GM12874 (cell line): ENCODE results near the gene TRAF3.

Experiments
- CTCF ChIP-seq: IDR thresholded peaks from 2 replicates; pipeline ENCODE4 v1.5.1; 2011; ENCODE audit warnings: low read depth, mild to moderate bottlenecking, control low read depth, low read length, moderate library complexity; ENCODE audit not compliant: insufficient read depth

Gene TRAF3

DNA sequence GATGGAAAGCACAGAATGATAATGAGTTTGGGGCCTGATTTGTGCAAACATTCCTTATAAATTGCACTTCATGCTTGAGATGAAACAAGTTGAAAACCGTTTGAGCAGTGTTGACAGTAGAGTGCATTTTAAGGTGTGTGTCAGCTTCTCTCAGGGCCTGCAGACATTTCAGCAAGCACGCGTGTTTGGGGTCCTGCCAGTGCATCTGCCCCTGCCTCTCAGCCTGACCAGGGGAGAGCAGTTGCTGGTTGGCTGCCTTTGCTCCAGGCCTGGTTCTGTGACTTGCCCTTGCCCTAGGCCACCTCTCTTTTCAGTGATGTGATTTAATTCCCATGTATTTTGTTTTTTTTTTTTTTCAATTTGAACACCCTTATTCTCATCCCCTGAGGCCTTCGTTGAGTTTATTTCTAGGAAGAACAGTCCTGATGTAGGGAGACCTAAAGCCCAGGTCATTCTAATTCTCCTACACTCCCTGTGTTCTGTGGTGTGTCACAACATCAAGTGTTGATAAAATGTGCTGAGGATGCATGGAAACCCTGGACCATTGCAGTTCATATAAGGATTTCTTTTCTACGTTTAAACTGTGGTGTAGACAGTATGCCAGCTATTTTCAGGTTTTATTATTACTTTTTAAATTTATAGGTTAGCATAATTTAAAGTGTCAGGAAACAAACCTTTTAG lies 105.1 kb downstream of the TRAF3 start:
- no peak for TF ChIP-seq CTCF

- TF ChIP-seq CTCF = no peak
These were observed 105.9 kb downstream of the TRAF3 start for GRCh38 chr14:102883089-102883541.

GRCh38 chr14:102883554-102883953 lies 106.3 kb downstream of the TRAF3 start:
- TF ChIP-seq CTCF = no peak

DNA sequence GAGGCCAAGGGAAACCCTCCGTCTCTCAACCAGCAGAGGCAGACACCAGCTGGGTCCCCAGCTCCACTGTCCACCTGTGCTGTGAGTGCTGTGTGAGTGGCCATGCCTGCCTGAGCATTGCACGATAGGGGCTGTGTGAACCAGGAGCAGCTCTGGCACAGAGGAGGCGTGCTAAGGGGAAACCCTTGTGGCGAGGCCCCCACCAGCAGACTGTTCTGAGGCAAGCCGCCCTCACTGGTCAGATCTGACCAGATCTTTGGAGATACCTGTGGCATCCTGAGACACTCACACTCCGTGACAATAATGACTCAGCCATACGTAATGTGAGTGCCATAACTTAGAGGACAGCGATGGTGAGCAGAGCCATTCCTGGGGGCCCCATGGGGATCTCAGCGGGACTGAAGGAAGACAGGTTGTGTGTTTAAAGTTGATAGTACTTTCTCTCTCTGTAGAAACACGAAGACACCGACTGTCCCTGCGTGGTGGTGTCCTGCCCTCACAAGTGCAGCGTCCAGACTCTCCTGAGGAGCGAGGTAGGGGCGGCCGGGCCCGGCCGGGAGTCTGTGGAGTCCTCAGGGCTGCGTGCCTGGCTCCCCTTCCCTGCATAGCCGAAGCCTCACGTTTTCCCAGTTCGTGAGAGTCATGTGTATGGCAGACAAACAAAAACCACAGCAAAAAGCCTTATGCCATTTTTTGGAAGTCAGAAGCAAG lies 108.6 kb downstream of the TRAF3 start:
- TF ChIP-seq CTCF = no peak

- no peak for TF ChIP-seq CTCF
These were observed 111.5 kb downstream of the TRAF3 start for GRCh38 chr14:102888748-102889147.

DNA sequence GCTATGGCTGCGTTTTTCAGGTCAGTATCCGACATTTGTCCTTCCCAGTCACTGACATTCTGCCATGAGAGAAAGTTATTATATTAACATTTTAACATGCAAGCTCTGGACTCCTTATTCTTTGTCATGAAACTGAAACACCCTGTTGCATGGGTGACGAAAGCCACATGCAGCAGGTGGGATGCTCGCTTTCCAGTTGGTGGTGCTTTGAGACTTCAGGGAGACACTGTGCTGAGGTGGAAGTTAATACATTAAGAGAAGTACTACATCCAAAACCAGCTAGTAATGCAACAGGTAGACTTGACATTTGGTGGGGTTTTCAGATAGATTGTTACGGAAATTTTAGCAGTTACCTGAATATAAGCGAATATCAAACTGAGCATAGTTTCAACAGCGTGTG lies 112.4 kb downstream of the TRAF3 start:
- no peak for TF ChIP-seq CTCF

GRCh38 chr14:102891111-102891510 lies 113.9 kb downstream of the TRAF3 start:
- TF ChIP-seq CTCF = no peak
